Measurements from ENCODE around the gene SEC22A. TPM values are rescaled to one million over a fixed set of nuclear protein-coding genes. Genes with fewer than 3 reads are reported as not detected.

The SEC22A gene
- polyA plus RNA-seq, 1 experiment, result 39.0 TPM

- CTCF ChIA-PET, result interaction anchor here (1.0 to 1.7 kb wide), 4 partner anchors 8 to 236 kb away, joined by 3 to 8 read pairs (median 4); no protein-coding TSS in a partner anchor
- no peak for DNase-seq (ENCODE audit: low read depth, low spot score)
These were observed 121.1 kb downstream of the SEC22A start for GRCh38 chr3:123322866-123323265.

More at GRCh38 chr3:123322866-123323265, 121.1 kb downstream of the SEC22A start:
- no peak overlapping the region for H3K27ac ChIP-seq (ENCODE audit: low read depth, low read length)
- no peak overlapping the region for H3K4me3 ChIP-seq (ENCODE audit: low read depth, low read length)
- no peak for TF ChIP-seq CTCF (IDR thresholded peaks at IDR 0.05; ENCODE audit: low read depth, low read length)
- peaks cover 65% of the 10 kb centered on the region for H3K27me3 ChIP-seq (ENCODE audit: control insufficient read depth, insufficient read depth, low read length)
- H3K9me3 ChIP-seq (ENCODE audit: control insufficient read depth, insufficient read depth, low read length), result no peaks in the 10 kb centered on the region; the same call in 1 of the 2 replicates
- POLR2A ChIA-PET, result no interaction called here

Other genes starting within 250 kb of the SEC22A start
- not detected in 2 replicates for gene SEMA5B, start 174.2 kb upstream of the SEC22A start, polyA plus RNA-seq (2011; rRNA removed)
- gene PDIA5, start 134.9 kb upstream of the SEC22A start, polyA plus RNA-seq (2011; rRNA removed), result 33.1 and 35.5 TPM in 2 replicates
- gene ADCY5, start 247.1 kb downstream of the SEC22A start, polyA plus RNA-seq (2011; rRNA removed), result 0.20 and 0.24 TPM in 2 replicates